MCF 10A (cell line): ENCODE data around the gene CFD. TPM values are rescaled to one million over a fixed set of nuclear protein-coding genes. Genes with fewer than 3 reads are reported as not detected.
"Not testable (repeated sequence)": the region's sequence is repeated elsewhere in the genome, so short reads cannot be mapped to it uniquely, and the experiment has no call there.

Experiments
- BruUV-seq: library from RNA; stranded (reverse); fragments of 400-500 nt; replicated peaks from 2 replicates; lab custom pipeline; 2021; lab: Mats Ljungman, UMichigan
- CTCF ChIA-PET: fragments of 300-600 bp; sonication (Branson Sonifier 250); formaldehyde crosslinking; extraction: SDS; loops from one replicate; lab custom pipeline; 2021; ENCODE audit warnings: antibody characterized with exemption, inconsistent platforms; lab: Yijun Ruan, JAX
- POLR2A ChIA-PET: fragments of 300-600, 350-650 bp; sonication (Branson Sonifier 250); formaldehyde crosslinking; extraction: SDS; loops from one replicate; lab custom pipeline; 2020; ENCODE audit warnings: antibody characterized with exemption, inconsistent platforms; lab: Yijun Ruan, JAX
- DNase-seq: peaks from one replicate; pipeline ENCODE4 v3.0.0-alpha.2; 2018; ENCODE audit not compliant: unreplicated experiment
- H3K27ac Mint-ChIP-seq: one replicate; pipeline ENCODE4 v1.8.0; 2022; ENCODE audit warnings: mild to moderate bottlenecking, low read depth, mixed read lengths; ENCODE audit not compliant: unreplicated experiment
- H3K27me3 Mint-ChIP-seq: one replicate; pipeline ENCODE4 v1.8.0; 2022; ENCODE audit warnings: mixed read lengths; ENCODE audit not compliant: insufficient read depth, unreplicated experiment
- H3K36me3 Mint-ChIP-seq: one replicate; pipeline ENCODE4 v1.8.0; 2022; ENCODE audit warnings: mild to moderate bottlenecking, moderate library complexity, mixed read lengths; ENCODE audit not compliant: insufficient read depth, unreplicated experiment
- H3K4me1 Mint-ChIP-seq: one replicate; pipeline ENCODE4 v1.8.0; 2022; ENCODE audit warnings: mixed read lengths; ENCODE audit not compliant: insufficient read depth, unreplicated experiment
- H3K4me3 Mint-ChIP-seq: one replicate; pipeline ENCODE4 v1.8.0; 2022; ENCODE audit warnings: mild to moderate bottlenecking, moderate library complexity, mixed read lengths; ENCODE audit not compliant: unreplicated experiment
- H3K9me3 Mint-ChIP-seq: one replicate; pipeline ENCODE4 v1.8.0; 2022; ENCODE audit warnings: mixed read lengths; ENCODE audit not compliant: unreplicated experiment
- intact Hi-C: fragments of 100-400 bp; cut with micrococcal nuclease; formaldehyde crosslinking; loops from 2 replicates; pipeline ENCODE4 v1.14.1; 2022
- total RNA-seq: library from RNA; stranded (reverse); gene quantifications from 2 replicates; pipeline ENCODE4 v1.2.3, GENCODE V29; 2022
- TF ChIP-seq, protein P1 (sequence below): fragments of 200-600 bp; IDR thresholded peaks from one replicate; pipeline ENCODE4 v1.8.0; 2022; ENCODE audit warnings: antibody characterized with exemption, mild to moderate bottlenecking; ENCODE audit not compliant: unreplicated experiment

Gene CFD
- total RNA-seq, 1 experiment from 2014 or later: 1.1 TPM

DNA sequence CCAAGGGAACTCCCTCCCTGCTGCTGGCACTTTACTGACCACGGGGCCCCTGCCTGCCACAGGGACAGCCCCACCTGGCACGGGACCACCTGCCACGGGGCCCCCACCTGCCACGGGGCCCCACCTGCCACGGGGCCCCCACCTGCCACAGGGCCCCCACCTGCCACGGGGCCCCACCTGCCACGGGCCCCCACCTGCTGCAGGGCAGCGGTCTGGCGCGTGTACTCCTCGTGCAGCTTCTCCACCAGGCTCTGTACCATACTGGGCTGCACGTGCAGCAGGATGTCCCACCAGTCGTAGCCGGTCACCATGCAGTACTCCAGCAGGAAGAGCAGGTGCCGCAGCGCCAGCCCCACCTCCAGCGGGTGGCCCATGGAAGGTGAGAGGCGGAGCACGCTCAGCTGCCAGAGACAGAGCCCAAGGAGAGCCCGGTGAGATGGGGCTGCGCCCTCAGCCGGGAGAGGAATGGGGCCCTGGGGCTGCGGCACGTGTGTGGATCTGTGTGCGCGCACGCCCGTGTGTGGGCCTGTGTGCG, 17.4 kb downstream of the CFD start:
- TF ChIP-seq, protein P1, sequence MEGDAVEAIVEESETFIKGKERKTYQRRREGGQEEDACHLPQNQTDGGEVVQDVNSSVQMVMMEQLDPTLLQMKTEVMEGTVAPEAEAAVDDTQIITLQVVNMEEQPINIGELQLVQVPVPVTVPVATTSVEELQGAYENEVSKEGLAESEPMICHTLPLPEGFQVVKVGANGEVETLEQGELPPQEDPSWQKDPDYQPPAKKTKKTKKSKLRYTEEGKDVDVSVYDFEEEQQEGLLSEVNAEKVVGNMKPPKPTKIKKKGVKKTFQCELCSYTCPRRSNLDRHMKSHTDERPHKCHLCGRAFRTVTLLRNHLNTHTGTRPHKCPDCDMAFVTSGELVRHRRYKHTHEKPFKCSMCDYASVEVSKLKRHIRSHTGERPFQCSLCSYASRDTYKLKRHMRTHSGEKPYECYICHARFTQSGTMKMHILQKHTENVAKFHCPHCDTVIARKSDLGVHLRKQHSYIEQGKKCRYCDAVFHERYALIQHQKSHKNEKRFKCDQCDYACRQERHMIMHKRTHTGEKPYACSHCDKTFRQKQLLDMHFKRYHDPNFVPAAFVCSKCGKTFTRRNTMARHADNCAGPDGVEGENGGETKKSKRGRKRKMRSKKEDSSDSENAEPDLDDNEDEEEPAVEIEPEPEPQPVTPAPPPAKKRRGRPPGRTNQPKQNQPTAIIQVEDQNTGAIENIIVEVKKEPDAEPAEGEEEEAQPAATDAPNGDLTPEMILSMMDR: no peak
- POLR2A ChIA-PET: interaction anchor here (0.6 kb wide), 1 partner anchor 34 kb away, joined by 3 read pairs; no protein-coding TSS in a partner anchor
- no peak for DNase-seq
- intact Hi-C loops: no loop called here
- Mint-ChIP-seq H3K27me3 (no peaks in the 10 kb centered on the region), H3K27ac (no peak overlapping the region), H3K9me3 (no peaks in the 10 kb centered on the region), H3K4me3 (no peak overlapping the region), H3K36me3 (peaks cover 35% of the 10 kb centered on the region), H3K4me1 (peaks cover 14% of the 10 kb centered on the region)
- CTCF ChIA-PET: no interaction called here
- BruUV-seq: no TSS peak

DNA sequence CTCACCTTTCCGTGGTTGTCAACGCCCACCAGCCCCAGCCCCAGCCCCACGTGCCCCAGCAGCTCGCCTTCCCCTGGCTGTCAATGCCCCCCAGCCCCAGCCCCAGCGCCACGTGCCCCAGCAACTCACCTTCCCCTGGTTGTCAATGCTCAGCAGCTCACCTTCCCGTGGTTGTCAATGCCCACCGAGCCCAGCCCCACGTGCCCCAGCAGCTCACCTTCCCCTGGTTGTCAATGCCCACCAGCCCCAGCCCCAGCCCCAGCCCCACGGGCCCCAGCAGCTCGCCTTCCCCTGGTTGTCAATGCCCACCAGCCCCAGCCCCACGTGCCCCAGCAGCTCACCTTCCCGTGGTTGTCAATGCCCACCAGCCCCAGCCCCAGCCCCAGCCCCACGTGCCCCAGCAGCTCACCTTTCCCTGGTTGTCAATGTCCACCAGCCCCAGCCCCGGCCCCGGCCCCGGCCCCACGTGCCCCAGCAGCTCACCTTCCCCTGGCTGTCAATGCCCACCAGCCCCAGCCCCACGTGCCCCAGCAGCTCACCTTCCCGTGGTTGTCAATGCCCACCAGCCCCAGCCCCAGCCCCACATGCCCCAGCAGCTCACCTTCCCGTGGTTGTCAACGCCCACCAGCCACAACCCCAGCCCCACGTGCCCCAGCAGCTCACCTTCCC, 18.7 kb downstream of the CFD start:
- BruUV-seq, H3K27ac Mint-ChIP-seq, CTCF ChIA-PET: not testable (repeated sequence)

GRCh38 chr19:878751-879561, 19.5 kb downstream of the CFD start:
- H3K9me3 Mint-ChIP-seq, H3K27ac Mint-ChIP-seq, BruUV-seq, intact Hi-C loops, DNase-seq, H3K4me3 Mint-ChIP-seq, H3K27me3 Mint-ChIP-seq: not testable (repeated sequence)
- POLR2A ChIA-PET: interaction anchor here (0.6 to 1.4 kb wide), 4 partner anchors 16 to 335 kb away, joined by 3 read pairs; no protein-coding TSS in a partner anchor
- CTCF ChIA-PET: interaction anchor here (0.6 to 1.2 kb wide), 3 partner anchors 34 to 110 kb away, joined by 3 to 6 read pairs (median 6); no protein-coding TSS in a partner anchor
- Mint-ChIP-seq H3K36me3 (peaks cover 46% of the 10 kb centered on the region), H3K4me1 (peaks cover 12% of the 10 kb centered on the region)

More for the DNA sequence above, 18.7 kb downstream of the CFD start:
- H3K4me3 Mint-ChIP-seq, H3K9me3 Mint-ChIP-seq, H3K4me1 Mint-ChIP-seq, intact Hi-C loops, H3K27me3 Mint-ChIP-seq, DNase-seq: not testable (repeated sequence)
- POLR2A ChIA-PET: interaction anchor here (0.6 to 1.4 kb wide), 2 partner anchors 15 to 255 kb away, joined by 3 read pairs; no protein-coding TSS in a partner anchor
- peaks cover 38% of the 10 kb centered on the region for H3K36me3 Mint-ChIP-seq

- H3K9me3 Mint-ChIP-seq: no peaks in the 10 kb centered on the region
- H3K36me3 Mint-ChIP-seq: peaks cover 49% of the 10 kb centered on the region
- peaks cover 14% of the 10 kb centered on the region for H3K4me1 Mint-ChIP-seq
- no peak overlapping the region for H3K27ac Mint-ChIP-seq
- intact Hi-C loops: no loop called here
- POLR2A ChIA-PET: interaction anchor here (0.6 to 1.4 kb wide), 3 partner anchors 17 to 334 kb away, joined by 3 read pairs; no protein-coding TSS in a partner anchor
- BruUV-seq: no TSS peak
- CTCF ChIA-PET: interaction anchor here (0.6 to 1.2 kb wide), 3 partner anchors 35 to 110 kb away, joined by 3 to 6 read pairs (median 6); no protein-coding TSS in a partner anchor
- H3K27me3 Mint-ChIP-seq: no peaks in the 10 kb centered on the region
- no peak overlapping the region for H3K4me3 Mint-ChIP-seq
- TF ChIP-seq, protein P1: no peak
- no peak for DNase-seq
Observed at GRCh38 chr19:879711-880438, 20.4 kb downstream of the CFD start.
